ENCODE measurements around the gene OR5H2. TPM values are rescaled to one million over a fixed set of nuclear protein-coding genes. Genes with fewer than 3 reads are reported as not detected.

OR5H2 gene
- polyA plus RNA-seq, 3 donors, result not detected

DNA sequence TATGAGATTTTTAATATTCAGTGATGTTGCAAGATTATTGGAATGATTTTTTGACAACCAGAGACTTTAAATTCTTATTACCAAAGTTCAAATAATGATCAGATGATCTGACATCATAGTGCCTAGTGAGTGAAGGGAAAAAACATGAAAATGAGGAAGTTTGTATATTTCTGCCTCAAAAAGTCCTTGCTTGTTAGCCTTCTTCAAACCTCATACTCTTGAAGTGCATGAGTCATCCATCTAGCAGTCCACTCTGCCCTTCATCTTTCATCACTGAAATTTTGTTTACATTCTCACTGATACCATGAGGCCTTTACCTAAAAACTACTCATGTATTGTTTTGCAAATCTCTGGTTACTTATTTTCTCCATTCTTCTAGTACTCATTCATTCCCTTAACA is 42.2 kb upstream of the OR5H2 start:
- H3K36me3 ChIP-seq (replicated peaks in 1 of 2; ENCODE audit: control insufficient read depth in 1 of 2, insufficient read depth in 2 of 2, low read length in 2 of 2), result no peaks in the 10 kb centered on the region
- intact Hi-C loops (cut with micrococcal nuclease), result no loop called here
- H3K27me3 Mint-ChIP-seq (ENCODE audit: low read depth in 3 of 3), result peaks cover 0 to 2% (median 0%) of the 10 kb centered on the region in 3 donors
- no peaks in the 10 kb centered on the region for H4K20me1 ChIP-seq (ENCODE audit: insufficient read depth, low read length)
- H3K27me3 ChIP-seq (ENCODE audit: control insufficient read depth in 2 of 2, insufficient read depth in 2 of 2, low read length in 2 of 2), result no peaks in the 10 kb centered on the region
- H3K27ac ChIP-seq (ENCODE audit: low read depth in 1 of 2, low read length in 2 of 2), result no peak overlapping the region
- H3K4me1 Mint-ChIP-seq, result no peaks in the 10 kb centered on the region
- no peak overlapping the region for H3K9ac ChIP-seq (ENCODE audit: insufficient read depth, low read length, poor library complexity, severe bottlenecking)
- TF ChIP-seq, protein P1, sequence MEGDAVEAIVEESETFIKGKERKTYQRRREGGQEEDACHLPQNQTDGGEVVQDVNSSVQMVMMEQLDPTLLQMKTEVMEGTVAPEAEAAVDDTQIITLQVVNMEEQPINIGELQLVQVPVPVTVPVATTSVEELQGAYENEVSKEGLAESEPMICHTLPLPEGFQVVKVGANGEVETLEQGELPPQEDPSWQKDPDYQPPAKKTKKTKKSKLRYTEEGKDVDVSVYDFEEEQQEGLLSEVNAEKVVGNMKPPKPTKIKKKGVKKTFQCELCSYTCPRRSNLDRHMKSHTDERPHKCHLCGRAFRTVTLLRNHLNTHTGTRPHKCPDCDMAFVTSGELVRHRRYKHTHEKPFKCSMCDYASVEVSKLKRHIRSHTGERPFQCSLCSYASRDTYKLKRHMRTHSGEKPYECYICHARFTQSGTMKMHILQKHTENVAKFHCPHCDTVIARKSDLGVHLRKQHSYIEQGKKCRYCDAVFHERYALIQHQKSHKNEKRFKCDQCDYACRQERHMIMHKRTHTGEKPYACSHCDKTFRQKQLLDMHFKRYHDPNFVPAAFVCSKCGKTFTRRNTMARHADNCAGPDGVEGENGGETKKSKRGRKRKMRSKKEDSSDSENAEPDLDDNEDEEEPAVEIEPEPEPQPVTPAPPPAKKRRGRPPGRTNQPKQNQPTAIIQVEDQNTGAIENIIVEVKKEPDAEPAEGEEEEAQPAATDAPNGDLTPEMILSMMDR (IDR thresholded peaks at IDR 0.05), result no peak
- no peak overlapping the region for H3K4me3 Mint-ChIP-seq
- no peak overlapping the region for H2AFZ ChIP-seq (ENCODE audit: insufficient read depth, low read depth, low read length, poor library complexity, severe bottlenecking)
- DNase-seq, result peak in 2 of 3 donors; percentile 2 to 55
- H3K9me3 Mint-ChIP-seq, result peaks cover 0 to 7% (median 4%) of the 10 kb centered on the region in 7 donors
- H3K4me2 ChIP-seq (replicated peaks; ENCODE audit: extremely low read depth, low read length, poor library complexity, severe bottlenecking), result no peak overlapping the region
- H3K79me2 ChIP-seq (ENCODE audit: insufficient read depth, low read length), result no peaks in the 10 kb centered on the region
- H3K9me3 ChIP-seq (replicated peaks in 1 of 2; ENCODE audit: control insufficient read depth in 1 of 2, insufficient read depth in 1 of 2, low read length in 2 of 2), result peaks cover 1 to 7% of the 10 kb centered on the region in 2 donors
- no peak overlapping the region for H3K27ac Mint-ChIP-seq
- H3K36me3 Mint-ChIP-seq, result no peaks in the 10 kb centered on the region
- no peaks in the 10 kb centered on the region for H3K4me1 ChIP-seq (ENCODE audit: control insufficient read depth in 1 of 2, insufficient read depth in 2 of 2, low read length in 2 of 2)
- no peak overlapping the region for H3K4me3 ChIP-seq (replicated peaks in 1 of 3; ENCODE audit: low read depth in 2 of 3, low read length in 3 of 3)

DNA sequence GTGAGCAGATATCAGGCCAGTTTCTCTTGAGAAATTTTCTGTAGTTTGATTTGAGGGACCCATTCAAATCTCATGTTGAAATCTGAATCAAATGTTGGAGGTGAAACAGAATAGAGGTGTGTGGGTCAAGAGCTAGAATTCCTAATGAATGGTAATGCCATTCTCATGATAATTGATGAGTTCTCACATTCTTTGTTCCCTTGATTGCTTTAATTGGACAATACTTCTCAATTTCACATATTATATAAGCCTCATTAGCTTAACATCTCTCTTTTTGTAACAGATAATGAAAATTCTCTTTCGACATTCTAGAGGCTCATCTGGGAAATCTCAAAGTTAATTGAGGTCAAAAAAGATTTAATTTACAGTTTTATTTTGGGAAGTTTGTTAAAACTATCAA is 40.1 kb upstream of the OR5H2 start:
- Histone ChIP-seq H3K9ac (ENCODE audit: insufficient read depth, low read length, poor library complexity, severe bottlenecking) (no peak overlapping the region), H3K9me3 (replicated peaks in 1 of 2; ENCODE audit: control insufficient read depth in 1 of 2, insufficient read depth in 1 of 2, low read length in 2 of 2) (peaks cover 3 to 13% of the 10 kb centered on the region in 2 donors), H3K27ac (ENCODE audit: low read depth in 1 of 2, low read length in 2 of 2) (no peak overlapping the region), H3K4me3 (replicated peaks in 1 of 3; ENCODE audit: low read depth in 2 of 3, low read length in 3 of 3) (no peak overlapping the region), H3K36me3 (replicated peaks in 1 of 2; ENCODE audit: control insufficient read depth in 1 of 2, insufficient read depth in 2 of 2, low read length in 2 of 2) (no peaks in the 10 kb centered on the region), H3K4me1 (ENCODE audit: control insufficient read depth in 1 of 2, insufficient read depth in 2 of 2, low read length in 2 of 2) (no peaks in the 10 kb centered on the region), H4K20me1 (ENCODE audit: insufficient read depth, low read length) (no peaks in the 10 kb centered on the region), H3K27me3 (ENCODE audit: control insufficient read depth in 2 of 2, insufficient read depth in 2 of 2, low read length in 2 of 2) (no peaks in the 10 kb centered on the region), H3K79me2 (ENCODE audit: insufficient read depth, low read length) (no peaks in the 10 kb centered on the region), H2AFZ (ENCODE audit: insufficient read depth, low read depth, low read length, poor library complexity, severe bottlenecking) (no peak overlapping the region), H3K4me2 (replicated peaks; ENCODE audit: extremely low read depth, low read length, poor library complexity, severe bottlenecking) (no peak overlapping the region)
- Mint-ChIP-seq H3K36me3 (no peaks in the 10 kb centered on the region), H3K4me3 (no peak overlapping the region), H3K4me1 (no peaks in the 10 kb centered on the region), H3K27me3 (ENCODE audit: low read depth in 3 of 3) (peaks cover 0 to 2% (median 0%) of the 10 kb centered on the region in 3 donors), H3K9me3 (peaks cover 3 to 17% (median 7%) of the 10 kb centered on the region in 7 donors), H3K27ac (no peak overlapping the region)
- TF ChIP-seq, protein P1 (IDR thresholded peaks at IDR 0.05), result no peak
- no CpG with 5 or more reads among the region's 1 CpG for whole genome bisulfite sequencing (ENCODE audit: insufficient coverage)
- intact Hi-C loops (cut with micrococcal nuclease), result no loop called here
- DNase-seq, result no peak

Measured in CD14-positive monocyte (primary cell).